Activated CD8-positive, alpha-beta memory T cell treated with anti-CD3 and anti-CD28 coated beads, Interleukin-2, amount 50 U/mL, for 48 hours (primary cell): Measurements from ENCODE around the gene AHR.

Source experiments
- DNase-seq: peaks from one replicate; pipeline ENCODE4 v3.0.0-alpha.2; 2020

The AHR gene

GRCh38 chr7:17298102-17298839 lies at the start of gene AHR:
AHR (plus strand) TSS chr7:17298652; CDS start chr7:17299265, 613 bp downstream.
- DNase-seq, result peak; percentile 93

- no peak for DNase-seq
Observed at GRCh38 chr7:17253885-17254284, 44.6 kb upstream of the AHR start.

GRCh38 chr7:17255926-17256325 lies 42.5 kb upstream of the AHR start:
- DNase-seq, result no peak

GRCh38 chr7:17256375-17256774 lies 42.1 kb upstream of the AHR start:
- DNase-seq, result no peak

GRCh38 chr7:17266565-17266964 lies 31.9 kb upstream of the AHR start:
- no peak for DNase-seq

- no peak for DNase-seq
Observed at GRCh38 chr7:17269341-17270221, 28.9 kb upstream of the AHR start.

GRCh38 chr7:17274551-17275245 lies 23.8 kb upstream of the AHR start:
- DNase-seq, result no peak

GRCh38 chr7:17275749-17276671 lies 22.4 kb upstream of the AHR start:
- DNase-seq, result no peak

GRCh38 chr7:17279061-17279460 lies 19.4 kb upstream of the AHR start:
- DNase-seq, result no peak

- no peak for DNase-seq
Observed at GRCh38 chr7:17289074-17289645, 9.3 kb upstream of the AHR start.

GRCh38 chr7:17292843-17293242 lies 5.6 kb upstream of the AHR start:
- no peak for DNase-seq

- DNase-seq, result no peak
Observed at GRCh38 chr7:17293481-17293880, 5.0 kb upstream of the AHR start.

- no peak for DNase-seq
Observed at GRCh38 chr7:17297243-17297642, 1.2 kb upstream of the AHR start.

GRCh38 chr7:17298840-17299482 lies 509 bp downstream of the AHR start:
- DNase-seq, result peak; percentile 80

- DNase-seq, result no peak
Observed at GRCh38 chr7:17299483-17299991, 1.1 kb downstream of the AHR start.

- no peak for DNase-seq
Observed at GRCh38 chr7:17300012-17300411, 1.6 kb downstream of the AHR start.

GRCh38 chr7:17300437-17300836 lies 2.0 kb downstream of the AHR start:
- DNase-seq, result no peak

- DNase-seq, result no peak
Observed at GRCh38 chr7:17301471-17302456, 3.3 kb downstream of the AHR start.

- no peak for DNase-seq
Observed at GRCh38 chr7:17302575-17303142, 4.2 kb downstream of the AHR start.

- no peak for DNase-seq
Observed at GRCh38 chr7:17304926-17305325, 6.5 kb downstream of the AHR start.
